Endothelial cell of hepatic sinusoid (primary cell): ENCODE measurements around the gene NDFIP2.
"Not testable (repeated sequence)": the region's sequence is repeated elsewhere in the genome, so short reads cannot be mapped to it uniquely, and the experiment has no call there.

Experiments used
- in situ Hi-C: cut with HindIII; loops from 2 replicates; pipeline ENCODE4 v1.10.0; 2017; ENCODE audit warnings: low sequenced_read_pairs

Gene NDFIP2

DNA sequence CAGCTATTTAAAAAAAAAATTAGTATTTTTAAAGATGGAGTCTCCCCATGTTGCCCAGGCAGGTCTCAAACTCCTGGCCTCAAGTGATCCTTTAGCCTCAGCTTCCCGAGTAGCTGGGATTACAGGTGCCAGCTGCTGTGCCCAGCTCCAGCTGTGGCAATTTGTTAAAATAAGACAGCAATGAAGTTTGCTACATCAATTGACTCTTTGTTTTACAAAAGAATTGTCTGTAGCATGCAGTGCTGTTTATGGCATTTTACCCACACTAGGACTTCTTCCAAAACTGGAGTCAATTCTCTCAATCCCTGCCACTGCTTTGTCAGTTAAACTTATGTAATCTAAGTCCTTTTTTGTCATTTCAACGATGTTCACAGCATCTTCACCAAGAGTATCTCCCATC lies 49.3 kb downstream of the NDFIP2 start:
- in situ Hi-C loops, result loop anchor here (25.0 kb wide), 1 partner anchor 93 kb away; no protein-coding TSS in a partner anchor

- in situ Hi-C loops, result loop anchor here (25.0 kb wide), 1 partner anchor 94 kb away; no protein-coding TSS in a partner anchor
Measured at GRCh38 chr13:79531542-79532254, 50.7 kb downstream of the NDFIP2 start.

DNA sequence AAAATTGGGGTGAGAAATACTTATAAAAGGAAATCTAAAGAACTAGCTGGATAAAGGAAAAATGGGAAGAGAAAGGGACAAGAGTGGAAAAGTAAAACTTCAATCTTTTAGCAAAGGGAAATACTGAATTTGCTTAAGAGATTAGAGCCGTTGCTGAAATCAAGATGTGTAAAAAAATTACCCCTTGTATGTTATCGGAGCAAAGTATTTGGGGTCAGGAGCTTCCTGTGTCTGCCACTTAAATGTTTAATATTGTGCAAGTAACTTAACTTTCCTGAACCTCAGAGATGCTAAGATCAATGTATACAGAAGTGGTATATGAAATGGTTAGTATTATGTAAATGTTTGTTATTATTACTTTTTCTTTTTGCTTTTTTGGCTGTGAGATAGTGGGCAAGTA lies 51.6 kb downstream of the NDFIP2 start:
- in situ Hi-C loops, result loop anchor here (25.0 kb wide), 1 partner anchor 95 kb away; no protein-coding TSS in a partner anchor

DNA sequence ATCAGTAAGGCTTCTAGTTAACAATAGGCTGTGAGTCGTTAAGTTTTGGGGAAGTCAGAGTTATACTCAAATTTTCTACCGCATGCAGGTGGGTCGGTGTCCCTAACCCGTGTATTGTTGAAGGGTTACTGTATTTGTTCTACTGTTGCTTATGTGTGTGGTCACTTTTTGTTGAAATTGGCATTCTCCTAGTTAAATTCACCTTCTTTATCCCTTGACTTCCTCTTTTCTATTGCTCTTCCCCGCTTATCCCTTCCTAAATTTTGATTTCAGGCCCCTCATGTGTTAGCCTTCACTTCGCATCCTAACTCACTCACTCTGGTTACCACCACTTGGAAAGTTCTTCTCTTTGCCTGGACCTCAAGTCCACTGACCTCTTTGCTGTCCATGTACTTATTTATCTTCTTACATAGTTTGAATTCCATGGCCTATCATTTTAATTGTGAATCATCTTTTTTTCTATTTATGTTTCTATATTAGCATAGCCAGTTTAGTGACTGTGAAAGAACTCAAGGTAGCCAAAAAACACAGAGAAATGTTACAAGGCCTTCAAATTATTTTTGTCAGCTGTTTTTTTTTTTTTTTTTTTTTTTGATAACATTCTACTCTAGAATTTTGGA lies 52.9 kb downstream of the NDFIP2 start:
- in situ Hi-C loops, result loop anchor here (25.0 kb wide), 1 partner anchor 97 kb away; no protein-coding TSS in a partner anchor

GRCh38 chr13:79534596-79534995 lies 53.6 kb downstream of the NDFIP2 start:
- in situ Hi-C loops, result loop anchor here (25.0 kb wide), 1 partner anchor 97 kb away; no protein-coding TSS in a partner anchor

DNA sequence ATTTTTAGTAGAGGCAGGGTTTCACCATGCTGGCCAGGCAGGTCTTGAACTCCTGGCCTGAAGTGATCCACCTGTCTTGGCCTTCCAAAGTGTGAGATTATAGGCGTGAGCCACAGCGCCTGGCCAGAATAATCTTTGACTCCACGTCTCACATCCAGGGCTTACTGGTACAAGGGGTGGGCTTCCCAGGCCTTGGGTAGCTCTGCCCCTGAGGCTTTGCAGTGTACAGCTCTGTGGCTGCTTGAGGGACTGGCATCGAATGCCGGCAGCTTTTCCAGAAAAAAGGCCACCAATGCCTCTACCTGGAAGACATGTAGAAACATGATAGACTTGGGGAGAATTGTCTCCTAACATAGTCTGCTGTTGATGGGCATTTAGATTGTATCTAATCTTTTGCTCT lies 57.8 kb downstream of the NDFIP2 start:
- in situ Hi-C loops, result loop anchor here (25.0 kb wide), 1 partner anchor 101 kb away; no protein-coding TSS in a partner anchor

DNA sequence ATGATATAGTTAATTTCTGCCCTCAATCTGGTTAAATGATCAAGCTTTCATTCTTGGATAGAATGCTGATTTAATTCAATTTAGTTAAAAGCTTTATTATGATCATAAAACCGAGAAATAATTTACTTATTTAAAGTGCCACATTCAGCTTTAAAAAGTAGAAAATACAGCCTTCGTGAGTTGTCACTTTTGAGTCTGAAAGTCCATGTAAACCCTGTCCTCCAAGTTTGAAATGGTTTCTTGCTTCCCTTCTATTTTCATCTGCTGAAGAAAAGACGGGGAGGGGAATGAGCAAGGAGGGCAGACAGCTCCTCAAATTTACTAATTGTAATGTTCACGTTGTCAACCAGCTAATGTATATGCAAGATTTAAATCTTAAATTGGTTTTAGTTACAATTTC lies 59.5 kb downstream of the NDFIP2 start:
- in situ Hi-C loops, result loop anchor here (25.0 kb wide), 1 partner anchor 103 kb away; no protein-coding TSS in a partner anchor

GRCh38 chr13:79541426-79542049 lies 60.6 kb downstream of the NDFIP2 start:
- in situ Hi-C loops, result loop anchor here (25.0 kb wide), 1 partner anchor 104 kb away; no protein-coding TSS in a partner anchor

DNA sequence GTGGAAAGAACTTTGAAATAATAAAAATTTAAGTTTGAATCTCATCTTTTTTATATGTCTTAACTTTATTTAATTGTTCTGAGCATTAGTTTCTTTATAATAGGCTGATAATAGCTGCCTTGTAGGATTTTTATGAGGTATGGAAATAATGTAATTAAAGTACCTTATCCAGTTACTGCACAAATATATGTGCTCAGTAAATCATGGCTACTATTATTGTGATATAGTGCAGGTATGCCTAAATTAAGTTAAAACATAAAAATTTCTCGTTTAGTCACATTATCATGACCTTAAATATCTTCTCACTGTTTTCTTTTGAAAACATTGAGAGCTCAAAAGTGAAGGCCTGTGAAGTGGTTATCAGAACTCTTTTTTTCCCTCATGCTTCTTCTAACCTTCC lies 62.9 kb downstream of the NDFIP2 start:
- in situ Hi-C loops, result loop anchor here (25.0 kb wide), 1 partner anchor 107 kb away; no protein-coding TSS in a partner anchor

DNA sequence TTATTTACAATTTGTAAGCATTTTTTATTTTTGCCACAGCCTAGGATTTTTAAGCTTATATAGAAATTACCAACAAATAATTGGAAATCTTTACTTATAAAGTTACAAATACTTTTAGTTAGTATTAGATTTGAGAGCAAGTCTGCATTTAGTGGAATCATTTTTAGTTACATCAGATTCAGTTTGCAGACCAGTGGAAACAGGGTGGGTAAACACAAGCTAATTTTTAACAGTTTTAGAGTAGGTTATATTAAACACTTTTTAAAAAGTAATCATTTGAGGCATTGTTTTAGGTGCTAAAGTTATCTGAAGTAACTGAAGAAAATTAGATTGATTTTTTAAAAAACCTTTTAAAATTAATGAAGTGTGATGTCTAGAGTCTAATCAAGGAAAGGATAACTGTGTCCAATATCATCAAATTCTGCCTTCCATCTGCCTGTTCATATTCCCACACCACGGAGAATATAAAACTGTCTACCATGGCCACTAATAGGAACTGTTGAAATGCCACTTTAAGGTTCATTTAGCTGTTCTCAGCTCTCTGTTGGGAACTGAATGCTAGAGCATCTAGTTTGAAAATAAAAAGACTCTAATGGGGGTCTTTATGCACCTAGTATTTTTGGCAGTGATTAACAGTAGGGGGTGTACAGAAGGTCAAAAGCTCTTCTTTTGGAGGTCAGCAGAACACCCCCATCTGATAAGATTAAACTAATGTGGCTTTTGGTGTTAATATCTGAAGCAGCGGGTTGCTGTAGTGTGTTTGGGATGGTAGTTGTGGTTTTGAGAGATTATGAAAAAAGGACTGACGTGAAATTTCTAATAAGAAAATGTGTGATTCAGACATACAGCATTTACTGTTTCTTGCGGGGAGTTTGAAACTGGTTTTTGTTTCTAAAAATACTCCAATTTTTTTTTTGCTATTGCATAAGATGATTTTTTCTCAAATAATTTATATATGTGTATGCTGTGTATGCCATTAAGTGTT lies 66.5 kb downstream of the NDFIP2 start:
- in situ Hi-C loops, result loop anchor here (25.0 kb wide), 1 partner anchor 110 kb away; no protein-coding TSS in a partner anchor

- in situ Hi-C loops, result loop anchor here (25.0 kb wide), 1 partner anchor 112 kb away; no protein-coding TSS in a partner anchor
Measured at GRCh38 chr13:79548902-79549301, 67.9 kb downstream of the NDFIP2 start.

- in situ Hi-C loops, result loop anchor here (5.0 to 25.0 kb wide), 2 partner anchors 48 to 112 kb away; no protein-coding TSS in a partner anchor
Measured at GRCh38 chr13:79549355-79550106, 68.6 kb downstream of the NDFIP2 start.

DNA sequence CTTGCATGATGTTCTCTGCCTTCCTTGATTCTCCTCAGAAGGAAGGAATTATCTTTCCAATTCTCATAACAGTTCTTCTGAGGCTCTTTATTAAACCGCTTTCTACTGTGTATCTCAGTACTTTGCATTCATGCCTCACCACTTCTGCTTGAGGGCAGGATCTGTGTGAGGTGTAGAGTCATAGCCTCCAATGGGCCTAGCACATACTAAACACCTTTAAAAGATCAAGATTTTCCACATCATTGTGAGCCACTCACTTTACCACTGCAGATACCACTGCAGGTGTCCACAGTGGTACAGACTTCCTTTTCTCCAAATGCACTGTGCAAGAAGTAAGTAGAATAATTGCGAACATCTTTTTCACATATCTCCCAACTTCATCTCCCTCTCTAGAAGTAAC lies 76.7 kb downstream of the NDFIP2 start:
- in situ Hi-C loops, result no loop called here

DNA sequence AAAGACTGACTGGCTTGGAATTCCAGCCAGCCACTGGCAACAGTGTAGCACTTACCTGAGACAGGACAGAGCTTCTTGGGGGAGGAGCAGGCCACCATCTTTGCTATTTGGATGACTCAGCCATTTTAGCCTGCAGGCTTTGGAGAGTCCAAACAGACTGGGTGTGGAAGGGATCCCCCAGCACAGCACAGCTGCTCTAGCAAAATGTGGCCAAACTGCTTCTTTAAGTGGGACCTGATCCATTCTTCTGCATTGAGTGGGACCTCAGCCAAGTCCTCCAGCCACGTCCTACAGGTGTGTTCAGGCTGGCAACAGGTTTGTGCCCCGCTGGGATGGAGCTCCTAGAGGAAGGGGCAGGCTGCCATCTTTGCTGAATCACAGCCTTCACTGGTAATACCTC lies 80.0 kb downstream of the NDFIP2 start:
- in situ Hi-C loops, result no loop called here

- in situ Hi-C loops, result no loop called here
Measured at GRCh38 chr13:79562557-79562956, 81.6 kb downstream of the NDFIP2 start.

DNA sequence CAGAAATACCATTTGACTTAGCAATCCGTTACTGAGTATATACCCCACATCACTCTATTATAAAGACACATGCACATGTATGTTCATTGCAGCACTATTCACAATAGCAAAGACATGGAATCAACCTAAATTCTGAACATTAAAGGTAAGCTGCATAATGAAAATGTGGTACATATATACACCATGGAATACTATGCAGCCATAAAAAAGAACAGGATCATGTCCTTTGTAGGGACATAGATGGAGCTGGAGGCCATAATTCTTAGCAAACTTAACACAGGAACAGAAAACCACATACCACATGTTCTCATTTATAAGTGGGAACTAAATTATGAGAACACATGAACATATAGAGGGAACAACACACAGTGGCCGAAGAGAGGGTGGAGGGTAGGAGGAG lies 85.2 kb downstream of the NDFIP2 start:
- in situ Hi-C loops, result no loop called here

GRCh38 chr13:79571147-79571546 lies 90.2 kb downstream of the NDFIP2 start:
- in situ Hi-C loops, result no loop called here

DNA sequence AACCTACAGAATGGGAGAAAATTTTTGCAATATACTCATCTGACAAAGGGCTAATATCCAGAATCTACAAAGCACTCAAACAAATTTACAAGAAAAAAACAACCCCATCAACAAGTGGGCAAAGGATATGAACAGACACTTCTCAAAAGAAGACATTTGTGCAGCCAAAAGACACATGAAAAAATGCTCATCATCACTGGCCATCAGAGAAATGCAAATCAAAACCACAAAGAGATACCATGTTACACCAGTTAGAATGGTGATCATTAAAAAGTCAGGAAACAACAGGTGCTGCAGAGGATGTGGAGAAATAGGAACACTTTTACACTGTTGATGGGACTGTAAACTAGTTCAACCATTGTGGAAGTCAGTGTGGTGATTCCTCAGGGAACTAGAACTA lies 92.9 kb downstream of the NDFIP2 start:
- in situ Hi-C loops, result not testable (repeated sequence)

GRCh38 chr13:79581870-79582315 lies 100.9 kb downstream of the NDFIP2 start:
- in situ Hi-C loops, result no loop called here
